Neuronal stem cell (in vitro differentiated cells): ENCODE measurements around the gene HYAL3.

ENCODE experiments used
- DNase-seq: peaks from one replicate; pipeline ENCODE4 v3.0.0-alpha.2; 2013; ENCODE audit warnings: low spot score
- H2AFZ ChIP-seq: one replicate; pipeline ENCODE4 v1.6.1; 2013; ENCODE audit warnings: mild to moderate bottlenecking, low read length, inconsistent platforms
- H2AK5ac ChIP-seq: 2 replicates; pipeline ENCODE4 v1.6.1; 2013; ENCODE audit warnings: low read depth, mild to moderate bottlenecking, inconsistent platforms, low read length, moderate library complexity, mixed read lengths
- H2BK120ac ChIP-seq: 2 replicates; pipeline ENCODE4 v1.6.1; 2013; ENCODE audit warnings: low read depth, mild to moderate bottlenecking, inconsistent platforms, low read length, moderate library complexity, mixed read lengths
- H2BK12ac ChIP-seq: one replicate; pipeline ENCODE4 v1.6.1; 2013; ENCODE audit warnings: low read length, inconsistent platforms
- H2BK15ac ChIP-seq: 2 replicates; pipeline ENCODE4 v1.6.1; 2013; ENCODE audit warnings: mild to moderate bottlenecking, low read length, inconsistent platforms, mixed read lengths
- H2BK5ac ChIP-seq: one replicate; pipeline ENCODE4 v1.6.1; 2013; ENCODE audit warnings: inconsistent platforms, mild to moderate bottlenecking, low read length, moderate library complexity
- H3K14ac ChIP-seq: one replicate; pipeline ENCODE4 v1.6.1; 2013; ENCODE audit warnings: low read length, inconsistent platforms
- H3K18ac ChIP-seq: 2 replicates; pipeline ENCODE4 v1.6.1; 2013; ENCODE audit warnings: low read length, inconsistent platforms
- H3K23ac ChIP-seq: 2 replicates; pipeline ENCODE4 v1.6.1; 2013; ENCODE audit warnings: low read depth, mild to moderate bottlenecking, mixed read lengths, low read length, inconsistent platforms; ENCODE audit not compliant: poor library complexity
- H3K27ac ChIP-seq: replicated peaks from 3 replicates; pipeline ENCODE4 v1.5.1; 2013; ENCODE audit warnings: low read length, inconsistent platforms
- H3K27me3 ChIP-seq, 3 experiments: 2 replicates each; pipeline ENCODE4 v1.6.1; 2013; ENCODE audit warnings: low read length in 3 of 3, mild to moderate bottlenecking in 2 of 3, inconsistent platforms in 1 of 3, low read depth in 1 of 3, mixed read lengths in 1 of 3, moderate library complexity in 1 of 3; ENCODE audit not compliant: control insufficient read depth in 3 of 3, insufficient read depth in 3 of 3
- H3K36me3 ChIP-seq, 2 donors: replicated peaks in 1 of 2; 2 replicates each; pipeline ENCODE4 v1.6.1; 2013; ENCODE audit warnings: low read length in 2 of 2; ENCODE audit not compliant: control insufficient read depth in 2 of 2, insufficient read depth in 2 of 2
- H3K4ac ChIP-seq: 2 replicates; pipeline ENCODE4 v1.6.1; 2013; ENCODE audit warnings: inconsistent platforms, mild to moderate bottlenecking, low read length, moderate library complexity
- H3K4me1 ChIP-seq, 2 donors: 1 replicate in 1 of 2; 2 replicates in 1 of 2; pipeline ENCODE4 v1.6.1; 2013; ENCODE audit warnings: low read length in 2 of 2, low read depth in 1 of 2; ENCODE audit not compliant: control insufficient read depth in 2 of 2, insufficient read depth in 1 of 2
- H3K4me2 ChIP-seq: one replicate; pipeline ENCODE4 v1.6.1; 2013; ENCODE audit warnings: mild to moderate bottlenecking, low read length, inconsistent platforms; ENCODE audit not compliant: insufficient read depth, poor library complexity, severe bottlenecking
- H3K4me3 ChIP-seq, 2 donors: 2 replicates each; pipeline ENCODE4 v1.5.1; 2013; ENCODE audit warnings: low read length in 2 of 2, mild to moderate bottlenecking in 2 of 2, inconsistent platforms in 1 of 2, moderate library complexity in 1 of 2
- H3K79me1 ChIP-seq: one replicate; pipeline ENCODE4 v1.6.1; 2013; ENCODE audit warnings: low read depth, mild to moderate bottlenecking, inconsistent platforms, low read length, moderate library complexity
- H3K9ac ChIP-seq: one replicate; pipeline ENCODE4 v1.6.1; 2013; ENCODE audit warnings: mild to moderate bottlenecking, low read depth, low read length, inconsistent platforms; ENCODE audit not compliant: poor library complexity
- H3K9me3 ChIP-seq, 2 donors: replicated peaks in 1 of 2; 2 replicates each; pipeline versions ENCODE3 to v1.6.1; 2013; ENCODE audit warnings: low read length in 2 of 2, mild to moderate bottlenecking in 2 of 2, inconsistent platforms in 1 of 2, low read depth in 1 of 2, mixed read lengths in 1 of 2, moderate library complexity in 1 of 2; ENCODE audit not compliant: control insufficient read depth in 2 of 2, insufficient read depth in 1 of 2
- H4K8ac ChIP-seq: one replicate; pipeline ENCODE4 v1.6.1; 2013; ENCODE audit warnings: low read depth, mild to moderate bottlenecking, inconsistent platforms, low read length, moderate library complexity
- H4K91ac ChIP-seq: one replicate; pipeline ENCODE4 v1.6.1; 2013; ENCODE audit warnings: low read length, low read depth, mild to moderate bottlenecking, inconsistent platforms; ENCODE audit not compliant: poor library complexity
- WGBS, 2 donors: extraction: QIAGEN DNeasy Blood & Tissue Kit; methylation state at CpG; one replicate each; pipeline ENCODE4 v1.1.7; 2013; ENCODE audit warnings: missing lambda C conversion rate in 2 of 2, mixed read lengths in 1 of 2; ENCODE audit not compliant: insufficient read length in 2 of 2, insufficient replicate concordance in 1 of 2; ENCODE audit errors: extremely low coverage in 2 of 2; 5-methylcytosine and 5-hydroxymethylcytosine counted together

HYAL3 gene

GRCh38 chr3:50295553-50296431, 3.4 kb downstream of the HYAL3 start:
- DNase-seq = no peak
- Histone ChIP-seq H2BK5ac (no peak overlapping the region), H3K18ac (no peak overlapping the region), H4K91ac (no peak overlapping the region), H3K4me2 (no peak overlapping the region), H2AK5ac (no peak overlapping the region), H3K14ac (no peak overlapping the region), H3K27me3 (no peaks in the 10 kb centered on the region), H3K27ac (no peak overlapping the region), H3K9ac (no peak overlapping the region), H2BK120ac (no peak overlapping the region), H3K36me3 (no peaks in the 10 kb centered on the region), H3K79me1 (peaks cover 7% of the 10 kb centered on the region), H3K4me1 (peaks cover 16 to 24% of the 10 kb centered on the region in 2 donors), H3K23ac (no peak overlapping the region), H3K9me3 (no peaks in the 10 kb centered on the region), H3K4ac (no peak overlapping the region), H2BK12ac (no peak overlapping the region), H2BK15ac (no peak overlapping the region), H3K4me3 (no peak overlapping the region), H4K8ac (no peak overlapping the region), H2AFZ (no peak overlapping the region)
- no CpG with 5 or more reads among the region's 8 CpGs for WGBS, 2 donors

GRCh38 chr3:50294492-50295403, 4.5 kb downstream of the HYAL3 start:
- Histone ChIP-seq H3K14ac (no peak overlapping the region), H2BK12ac (no peak overlapping the region), H4K91ac (no peak overlapping the region), H2AFZ (no peak overlapping the region), H2AK5ac (no peak overlapping the region), H3K4me1 (peaks cover 12 to 16% of the 10 kb centered on the region in 2 donors), H3K9me3 (no peaks in the 10 kb centered on the region), H3K4ac (no peak overlapping the region), H3K27me3 (no peaks in the 10 kb centered on the region), H3K79me1 (peaks cover 10% of the 10 kb centered on the region), H2BK120ac (no peak overlapping the region), H3K23ac (no peak overlapping the region), H2BK15ac (no peak overlapping the region), H3K18ac (no peak overlapping the region), H4K8ac (no peak overlapping the region), H3K4me2 (no peak overlapping the region), H2BK5ac (no peak overlapping the region), H3K9ac (peak overlapping the region; percentile 7), H3K27ac (no peak overlapping the region), H3K4me3 (peak overlapping the region in 1 of 2 donors; percentile 34), H3K36me3 (peaks cover 6 to 10% of the 10 kb centered on the region in 2 donors)
- DNase-seq = no peak
- no CpG with 5 or more reads among the region's 22 CpGs for WGBS, 2 donors

GRCh38 chr3:50294089-50294488, 5.1 kb downstream of the HYAL3 start:
- WGBS, 2 donors = no CpG with 5 or more reads among the region's 4 CpGs
- H2BK5ac ChIP-seq = no peak overlapping the region
- H3K79me1 ChIP-seq = peaks cover 16% of the 10 kb centered on the region
- H3K27ac ChIP-seq = no peak overlapping the region
- no peak overlapping the region for H3K23ac ChIP-seq
- H3K4me1 ChIP-seq = peaks cover 12 to 16% of the 10 kb centered on the region in 2 donors
- H3K27me3 ChIP-seq = no peaks in the 10 kb centered on the region
- no peak overlapping the region for H3K4me3 ChIP-seq
- H3K4ac ChIP-seq = no peak overlapping the region
- H2BK12ac ChIP-seq = no peak overlapping the region
- no peak overlapping the region for H4K8ac ChIP-seq
- H3K9me3 ChIP-seq = no peaks in the 10 kb centered on the region
- H2BK120ac ChIP-seq = no peak overlapping the region
- no peak overlapping the region for H2AFZ ChIP-seq
- no peak overlapping the region for H2AK5ac ChIP-seq
- no peak for DNase-seq
- H3K4me2 ChIP-seq = no peak overlapping the region
- H2BK15ac ChIP-seq = no peak overlapping the region
- no peak overlapping the region for H3K18ac ChIP-seq
- no peak overlapping the region for H4K91ac ChIP-seq
- no peak overlapping the region for H3K14ac ChIP-seq
- peaks cover 13 to 17% of the 10 kb centered on the region in 2 donors for H3K36me3 ChIP-seq
- no peak overlapping the region for H3K9ac ChIP-seq
